ENCODE measurements around the gene FOXK1.
"Not testable (repeated sequence)": the region's sequence is repeated elsewhere in the genome, so short reads cannot be mapped to it uniquely, and the experiment has no call there.

FOXK1 gene

GRCh38 chr7:4681886-4682620 lies at the start of gene FOXK1:
FOXK1 (plus strand) TSS chr7:4682295; CDS start chr7:4682309, 14 bp downstream.
- peak; percentile 69 to 82 for DNase-seq (ENCODE audit: low read depth in 2 of 2)

GRCh38 chr7:4633012-4633411 lies 49.1 kb upstream of the FOXK1 start:
- no peak for DNase-seq (ENCODE audit: low read depth in 2 of 2)

GRCh38 chr7:4634166-4634565 lies 47.9 kb upstream of the FOXK1 start:
- DNase-seq (ENCODE audit: low read depth in 2 of 2) = no peak

GRCh38 chr7:4638781-4639575 lies 43.1 kb upstream of the FOXK1 start:
- no peak for DNase-seq (ENCODE audit: low read depth in 2 of 2)

GRCh38 chr7:4641091-4641666 lies 40.9 kb upstream of the FOXK1 start:
- no peak for DNase-seq (ENCODE audit: low read depth in 2 of 2)

GRCh38 chr7:4641667-4642467 lies 40.2 kb upstream of the FOXK1 start:
- peak; percentile 88 to 94 for DNase-seq (ENCODE audit: low read depth in 2 of 2)

GRCh38 chr7:4642468-4643203 lies 39.5 kb upstream of the FOXK1 start:
- DNase-seq (ENCODE audit: low read depth in 2 of 2) = no peak

GRCh38 chr7:4643204-4643471 lies 39.0 kb upstream of the FOXK1 start:
- not testable (repeated sequence) for DNase-seq (ENCODE audit: low read depth in 2 of 2)

- DNase-seq (ENCODE audit: low read depth in 2 of 2) = no peak
These were observed 36.8 kb upstream of the FOXK1 start for GRCh38 chr7:4645246-4645645.

- DNase-seq (ENCODE audit: low read depth in 2 of 2) = no peak
These were observed 34.0 kb upstream of the FOXK1 start for GRCh38 chr7:4648111-4648510.

GRCh38 chr7:4650433-4651047 lies 31.6 kb upstream of the FOXK1 start:
- no peak for DNase-seq (ENCODE audit: low read depth in 2 of 2)

GRCh38 chr7:4653771-4654170 lies 28.3 kb upstream of the FOXK1 start:
- no peak for DNase-seq (ENCODE audit: low read depth in 2 of 2)

GRCh38 chr7:4655311-4655710 lies 26.8 kb upstream of the FOXK1 start:
- DNase-seq (ENCODE audit: low read depth in 2 of 2) = no peak

GRCh38 chr7:4655896-4656295 lies 26.2 kb upstream of the FOXK1 start:
- DNase-seq (ENCODE audit: low read depth in 2 of 2) = no peak

GRCh38 chr7:4657640-4658417 lies 24.3 kb upstream of the FOXK1 start:
- DNase-seq (ENCODE audit: low read depth in 2 of 2) = no peak

GRCh38 chr7:4659551-4660286 lies 22.4 kb upstream of the FOXK1 start:
- no peak for DNase-seq (ENCODE audit: low read depth in 2 of 2)

GRCh38 chr7:4661871-4662270 lies 20.2 kb upstream of the FOXK1 start:
- DNase-seq (ENCODE audit: low read depth in 2 of 2) = no peak

GRCh38 chr7:4663239-4664018 lies 18.7 kb upstream of the FOXK1 start:
- DNase-seq (ENCODE audit: low read depth in 2 of 2) = no peak

- no peak for DNase-seq (ENCODE audit: low read depth in 2 of 2)
These were observed 16.4 kb upstream of the FOXK1 start for GRCh38 chr7:4665661-4666060.
